Central memory CD8-positive, alpha-beta T cell (primary cell): ENCODE measurements around the gene DNAJA4.

ENCODE experiments used
- ATAC-seq: fragments of 150-1000 bp; cut with Tn5 transposase; replicated peaks from 2 replicates; pipeline ENCODE4 v1.10.0; 2022; ENCODE audit warnings: mild to moderate bottlenecking, moderate FRiP score, moderate number of reproducible peaks; ENCODE audit not compliant: poor library complexity, severe bottlenecking; ENCODE audit errors: extremely low read depth
- DNase-seq, 2 donors: peaks; one replicate each; pipeline ENCODE4 v3.0.0; 2021; ENCODE audit warnings: low spot score in 2 of 2
- H3K27ac Mint-ChIP-seq: one replicate; pipeline ENCODE4 v1.8.0; 2022; ENCODE audit warnings: low read depth, mild to moderate bottlenecking, moderate library complexity, mixed read lengths
- H3K27me3 Mint-ChIP-seq: one replicate; pipeline ENCODE4 v1.8.0; 2022; ENCODE audit warnings: mixed read lengths
- H3K36me3 Mint-ChIP-seq: one replicate; pipeline ENCODE4 v1.8.0; 2022; ENCODE audit warnings: mild to moderate bottlenecking, moderate library complexity, mixed read lengths; ENCODE audit not compliant: insufficient read depth
- H3K4me1 Mint-ChIP-seq: one replicate; pipeline ENCODE4 v1.8.0; 2022; ENCODE audit warnings: mixed read lengths
- H3K4me3 Mint-ChIP-seq: one replicate; pipeline ENCODE4 v1.8.0; 2022; ENCODE audit warnings: mild to moderate bottlenecking, moderate library complexity, mixed read lengths
- H3K9me3 Mint-ChIP-seq: one replicate; pipeline ENCODE4 v1.8.0; 2022; ENCODE audit warnings: mixed read lengths

Gene DNAJA4

DNA sequence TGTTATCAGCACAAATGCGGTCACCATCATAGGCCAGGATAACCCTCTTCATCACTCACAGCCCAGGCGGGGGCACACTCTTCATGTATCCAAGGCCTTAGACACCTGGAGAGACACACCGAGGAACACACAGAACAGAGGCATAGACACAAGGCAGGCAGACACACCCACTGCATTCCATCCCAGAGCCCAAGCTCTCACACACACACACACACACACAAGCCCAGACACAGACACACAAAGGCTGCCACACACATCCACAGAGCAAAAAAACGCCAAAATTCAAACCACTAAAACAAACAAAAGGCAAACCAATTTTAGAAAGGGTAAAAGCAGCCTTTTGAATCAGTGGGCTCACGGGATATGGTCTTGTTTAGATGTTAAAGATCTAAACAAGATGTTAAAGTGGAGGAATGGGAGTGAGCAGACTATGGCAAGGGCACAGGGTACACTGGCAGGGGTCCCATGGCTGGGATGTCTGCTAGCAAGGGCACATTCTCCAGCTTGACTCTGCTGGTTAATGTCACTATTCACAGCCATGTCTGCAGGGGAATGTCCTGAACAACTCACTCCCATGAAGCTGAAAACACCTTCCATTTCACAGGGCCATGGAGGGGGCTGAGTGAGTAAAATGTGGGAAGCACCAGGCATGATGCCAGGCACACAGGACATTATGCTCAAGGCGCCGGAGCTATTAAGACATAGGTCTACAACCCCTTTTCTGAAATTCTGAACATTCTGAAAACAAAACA is 60.9 kb downstream of the DNAJA4 start:
- no peaks in the 10 kb centered on the region for H3K9me3 Mint-ChIP-seq
- DNase-seq: no peak

DNA sequence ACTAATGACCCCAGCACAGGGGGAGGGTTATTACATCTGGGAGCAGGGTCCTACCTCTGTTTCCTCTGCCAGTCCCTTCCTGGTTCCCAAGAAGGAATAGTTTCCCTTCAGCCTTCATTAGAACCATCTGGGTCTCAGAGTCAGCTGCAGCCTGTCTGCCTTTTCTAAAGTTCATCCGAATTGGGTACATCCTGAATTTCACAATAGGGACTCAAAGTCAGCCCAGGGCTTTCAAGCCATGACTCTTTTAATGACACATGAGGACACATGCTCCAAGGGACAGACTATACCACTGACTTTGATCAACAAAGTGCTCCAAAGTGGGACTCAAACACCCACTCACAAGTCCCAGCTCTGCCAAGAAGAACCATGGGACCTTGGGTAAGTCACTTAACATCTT is 63.1 kb downstream of the DNAJA4 start:
- Mint-ChIP-seq H3K36me3 (no peaks in the 10 kb centered on the region), H3K4me1 (no peaks in the 10 kb centered on the region), H3K4me3 (no peak overlapping the region), H3K9me3 (no peaks in the 10 kb centered on the region), H3K27ac (no peak overlapping the region), H3K27me3 (no peaks in the 10 kb centered on the region)
- ATAC-seq: no peak
- DNase-seq: no peak

More for the DNA sequence above, 60.9 kb downstream of the DNAJA4 start:
- no peaks in the 10 kb centered on the region for H3K27me3 Mint-ChIP-seq
- H3K36me3 Mint-ChIP-seq: no peaks in the 10 kb centered on the region
- H3K4me3 Mint-ChIP-seq: no peak overlapping the region
- no peak for ATAC-seq
- H3K4me1 Mint-ChIP-seq: no peaks in the 10 kb centered on the region
- H3K27ac Mint-ChIP-seq: no peak overlapping the region

DNA sequence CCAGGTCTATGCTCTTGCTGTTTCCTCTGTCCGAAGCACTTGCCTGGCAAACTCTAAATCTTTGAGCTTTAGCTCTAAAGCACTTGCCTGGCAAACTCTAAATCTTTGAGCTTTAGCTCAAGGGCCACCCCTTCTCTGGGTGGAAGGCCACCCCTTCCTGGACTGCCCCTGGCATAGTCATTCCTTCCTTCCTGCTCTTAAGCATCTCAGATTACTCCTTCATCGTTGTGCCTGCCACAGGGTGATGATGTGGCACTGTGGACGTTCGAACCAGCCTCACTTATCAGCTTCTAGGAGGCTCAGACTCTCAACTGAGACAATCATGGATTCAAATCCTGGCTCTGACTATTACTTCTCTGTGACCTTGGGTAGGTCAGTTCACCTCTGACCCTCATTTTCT is 65.3 kb downstream of the DNAJA4 start:
- H3K4me1 Mint-ChIP-seq: no peaks in the 10 kb centered on the region
- ATAC-seq (no peak), DNase-seq (no peak)
- H3K9me3 Mint-ChIP-seq: no peaks in the 10 kb centered on the region
- H3K36me3 Mint-ChIP-seq: no peaks in the 10 kb centered on the region
- no peaks in the 10 kb centered on the region for H3K27me3 Mint-ChIP-seq
- H3K4me3 Mint-ChIP-seq: no peak overlapping the region
- H3K27ac Mint-ChIP-seq: no peak overlapping the region
